Activated CD8-positive, alpha-beta T cell treated with anti-CD3 and anti-CD28 coated beads for 36 hours (primary cell): ENCODE measurements around the gene AUTS2. TPM values are rescaled to one million over a fixed set of nuclear protein-coding genes. Genes with fewer than 3 reads are reported as not detected.

ENCODE experiments used
- ATAC-seq: fragments of 200-7000 bp; cut with Tn5 transposase; one replicate; pipeline ENCODE4 v1.10.0; 2021; ENCODE audit warnings: mild to moderate bottlenecking, moderate library complexity
- CTCF ChIA-PET: fragments of 350-600 bp; sonication (Branson Sonifier 250); formaldehyde crosslinking; loops from one replicate; lab custom pipeline; 2021; ENCODE audit warnings: antibody characterized with exemption; lab: Charles Lee
- POLR2A ChIA-PET: fragments of 350-600 bp; sonication (Branson Sonifier 250); formaldehyde crosslinking; loops from one replicate; lab custom pipeline; 2021; ENCODE audit warnings: antibody characterized with exemption; lab: Charles Lee
- DNase-seq: peaks from one replicate; pipeline ENCODE4 v3.0.0-alpha.2; 2020
- H3K27ac Mint-ChIP-seq: one replicate; pipeline ENCODE4 v1.8.0; 2021; ENCODE audit warnings: mild to moderate bottlenecking, mixed read lengths
- H3K27me3 Mint-ChIP-seq: one replicate; pipeline ENCODE4 v1.8.0; 2021; ENCODE audit warnings: mixed read lengths
- H3K36me3 Mint-ChIP-seq: one replicate; pipeline ENCODE4 v1.8.0; 2021; ENCODE audit warnings: low read depth, mixed read lengths
- H3K4me1 Mint-ChIP-seq: one replicate; pipeline ENCODE4 v1.8.0; 2021; ENCODE audit warnings: low read depth, mixed read lengths
- H3K4me3 Mint-ChIP-seq: one replicate; pipeline ENCODE4 v1.8.0; 2021; ENCODE audit warnings: mild to moderate bottlenecking, moderate library complexity, mixed read lengths
- H3K9me3 Mint-ChIP-seq: one replicate; pipeline ENCODE4 v1.8.0; 2021; ENCODE audit warnings: mixed read lengths
- CTCF ChIP-seq: fragments of 200-600 bp; IDR thresholded peaks from one replicate; pipeline ENCODE4 v1.8.0; 2022; ENCODE audit warnings: antibody characterized with exemption, mild to moderate bottlenecking
- intact Hi-C: fragments of 100-400 bp; cut with micrococcal nuclease; formaldehyde crosslinking; loops from one replicate; pipeline ENCODE4 v1.10.0; 2022
- total RNA-seq, 2 experiments: library from RNA; stranded (reverse); gene quantifications; one replicate each; pipeline ENCODE4 v1.2.3, GENCODE V29; 2021

The AUTS2 gene
- total RNA-seq, 2 experiments from 2014 or later: 3.1 to 3.3 TPM

- ChIA-PET CTCF (no interaction called here), POLR2A (interaction anchor here (1.1 kb wide), 1 partner anchor 15 kb away, joined by 3 read pairs; no protein-coding TSS in a partner anchor)
- Mint-ChIP-seq H3K27ac (no peak overlapping the region), H3K27me3 (no peaks in the 10 kb centered on the region), H3K9me3 (no peaks in the 10 kb centered on the region), H3K4me3 (no peak overlapping the region), H3K4me1 (peaks cover 23% of the 10 kb centered on the region), H3K36me3 (no peaks in the 10 kb centered on the region)
- no peak for TF ChIP-seq CTCF
- intact Hi-C loops: no loop called here
- DNase-seq (no peak), ATAC-seq (no peak)
Observed at GRCh38 chr7:70313271-70313670, 715.0 kb downstream of the AUTS2 start.

- no peak overlapping the region for H3K27ac Mint-ChIP-seq
- TF ChIP-seq CTCF: no peak
- no peaks in the 10 kb centered on the region for H3K36me3 Mint-ChIP-seq
- ATAC-seq (no peak), DNase-seq (no peak)
- ChIA-PET CTCF (no interaction called here), POLR2A (no interaction called here)
- no peak overlapping the region for H3K4me3 Mint-ChIP-seq
- peaks cover 27% of the 10 kb centered on the region for H3K4me1 Mint-ChIP-seq
- no peaks in the 10 kb centered on the region for H3K9me3 Mint-ChIP-seq
- no peaks in the 10 kb centered on the region for H3K27me3 Mint-ChIP-seq
- intact Hi-C loops: no loop called here
Observed at GRCh38 chr7:70313687-70314086, 715.4 kb downstream of the AUTS2 start.

DNA sequence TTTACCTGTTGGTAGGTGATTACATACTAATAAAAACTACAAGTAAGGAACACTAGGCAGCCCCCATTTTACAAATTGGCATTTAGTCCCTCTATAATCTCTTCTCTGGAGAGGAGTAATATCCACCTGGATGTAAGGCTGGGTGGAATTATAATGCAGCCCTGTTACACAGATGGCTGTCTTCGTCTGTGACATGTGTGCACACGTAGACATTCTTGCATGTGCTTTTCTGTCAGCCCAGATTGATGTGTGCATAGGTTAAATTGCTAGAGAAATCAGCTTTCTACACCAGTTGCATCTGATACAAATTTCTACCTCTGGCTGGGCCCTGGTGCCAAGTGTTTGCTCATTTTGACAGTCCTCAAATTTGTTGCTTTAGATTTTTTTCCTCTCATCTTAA lies 715.9 kb downstream of the AUTS2 start:
- intact Hi-C loops: no loop called here
- ChIA-PET POLR2A (no interaction called here), CTCF (no interaction called here)
- H3K4me1 Mint-ChIP-seq: peaks cover 31% of the 10 kb centered on the region
- no peak overlapping the region for H3K27ac Mint-ChIP-seq
- DNase-seq (no peak), ATAC-seq (no peak)
- H3K27me3 Mint-ChIP-seq: no peaks in the 10 kb centered on the region
- no peaks in the 10 kb centered on the region for H3K9me3 Mint-ChIP-seq
- no peak overlapping the region for H3K4me3 Mint-ChIP-seq
- TF ChIP-seq CTCF: no peak
- H3K36me3 Mint-ChIP-seq: no peaks in the 10 kb centered on the region

DNA sequence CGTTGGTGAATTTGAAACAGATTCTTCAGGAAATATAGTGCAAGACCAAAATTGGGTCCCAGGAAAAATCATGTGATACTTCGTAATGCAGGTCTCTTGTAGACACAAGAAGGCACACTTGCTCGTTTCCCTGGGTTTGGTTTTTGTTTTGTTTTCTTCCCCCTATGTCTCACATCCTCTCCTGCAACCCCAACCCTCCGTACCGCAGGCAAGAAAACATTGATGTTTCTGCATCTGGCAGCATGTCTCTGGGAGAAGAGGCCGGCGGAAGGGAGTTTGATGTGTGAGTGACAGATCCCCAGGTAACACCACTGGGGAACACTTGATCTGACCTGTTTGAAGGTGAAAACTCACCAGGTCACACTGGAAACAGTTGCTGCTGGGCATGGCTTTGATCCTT lies 718.5 kb downstream of the AUTS2 start:
- ChIA-PET POLR2A (no interaction called here), CTCF (no interaction called here)
- no peaks in the 10 kb centered on the region for H3K27me3 Mint-ChIP-seq
- H3K27ac Mint-ChIP-seq: no peak overlapping the region
- DNase-seq (peak; percentile 36), ATAC-seq (peak; percentile 37)
- H3K36me3 Mint-ChIP-seq: no peaks in the 10 kb centered on the region
- peaks cover 34% of the 10 kb centered on the region for H3K4me1 Mint-ChIP-seq
- H3K4me3 Mint-ChIP-seq: no peak overlapping the region
- no peaks in the 10 kb centered on the region for H3K9me3 Mint-ChIP-seq
- intact Hi-C loops: no loop called here
- no peak for TF ChIP-seq CTCF

GRCh38 chr7:70317356-70317755 lies 719.1 kb downstream of the AUTS2 start:
- POLR2A ChIA-PET: no interaction called here
- DNase-seq (no peak), ATAC-seq (no peak)
- intact Hi-C loops: no loop called here
- Mint-ChIP-seq H3K4me1 (peaks cover 32% of the 10 kb centered on the region), H3K27ac (no peak overlapping the region), H3K36me3 (no peaks in the 10 kb centered on the region), H3K9me3 (no peaks in the 10 kb centered on the region), H3K4me3 (no peak overlapping the region), H3K27me3 (no peaks in the 10 kb centered on the region)
- CTCF ChIA-PET: no interaction called here
- TF ChIP-seq CTCF: no peak
